NB4 (cell line): ENCODE results near the gene LSM4.

ENCODE experiments used
- CTCF ChIP-seq: IDR thresholded peaks from one replicate; pipeline ENCODE4 v1.5.1; 2012; ENCODE audit warnings: low read depth, low read length
- POLR2A ChIP-seq: IDR thresholded peaks from 2 replicates; pipeline ENCODE4 v1.6.1; 2011; ENCODE audit warnings: mild to moderate bottlenecking; ENCODE audit not compliant: insufficient read length; ENCODE audit errors: extremely low read depth

DNA sequence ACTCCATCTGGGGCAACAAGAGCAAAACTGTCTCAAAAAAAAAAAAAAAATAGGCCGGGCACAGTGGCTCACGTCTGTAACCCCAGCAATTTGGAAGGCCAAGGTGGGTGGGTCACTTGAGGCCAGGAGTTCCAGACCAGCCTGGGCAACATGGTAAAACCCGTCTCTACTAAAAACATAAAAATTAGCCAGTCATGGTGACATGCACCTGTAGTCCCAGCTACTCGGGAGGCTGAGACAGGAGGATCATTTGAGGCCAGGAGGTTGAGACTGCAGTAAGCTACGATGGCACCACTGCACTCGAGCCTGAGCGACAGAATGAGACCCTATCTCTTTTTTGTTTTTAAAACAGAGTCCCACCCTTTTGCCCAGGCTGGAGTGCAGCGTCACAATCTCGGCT, 52.5 kb downstream of the LSM4 start:
- TF ChIP-seq CTCF (no peak), POLR2A (no peak)
